T-helper 2 cell (primary cell): ENCODE data around the gene HOXA3.

Source experiments
- DNase-seq, 5 experiments: peaks; one replicate each; pipeline versions ENCODE4 v3.0.0 to v3.0.0-alpha.2; 2012 to 2022

Gene HOXA3

DNA sequence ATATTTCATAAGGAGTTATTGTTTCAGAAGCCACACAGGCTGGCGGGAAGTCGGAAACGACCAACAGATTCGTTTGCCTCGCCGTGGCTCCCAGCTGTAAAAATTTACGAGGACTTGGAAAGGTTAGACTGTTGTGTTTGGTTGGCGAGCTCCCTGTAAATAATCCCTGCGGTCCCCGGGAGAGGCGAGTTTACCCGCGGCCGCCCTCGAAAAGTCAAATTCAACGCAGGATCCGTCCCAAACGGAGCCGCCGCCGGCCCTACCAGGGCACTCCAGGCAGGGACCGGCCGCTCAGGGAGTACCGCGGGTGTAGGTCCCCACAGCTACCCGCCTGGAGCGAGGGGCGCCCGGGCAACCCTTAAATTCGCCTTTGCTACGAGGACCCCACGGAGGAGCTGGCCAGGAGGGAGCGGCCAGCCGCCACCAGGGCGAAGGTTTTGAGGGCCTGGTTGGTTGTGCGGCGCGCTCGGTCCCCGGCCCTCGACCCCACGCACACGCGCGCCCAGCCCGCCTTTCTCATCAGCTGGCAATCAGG, 13.7 kb upstream of the HOXA3 start:
- DNase-seq: no peak

DNA sequence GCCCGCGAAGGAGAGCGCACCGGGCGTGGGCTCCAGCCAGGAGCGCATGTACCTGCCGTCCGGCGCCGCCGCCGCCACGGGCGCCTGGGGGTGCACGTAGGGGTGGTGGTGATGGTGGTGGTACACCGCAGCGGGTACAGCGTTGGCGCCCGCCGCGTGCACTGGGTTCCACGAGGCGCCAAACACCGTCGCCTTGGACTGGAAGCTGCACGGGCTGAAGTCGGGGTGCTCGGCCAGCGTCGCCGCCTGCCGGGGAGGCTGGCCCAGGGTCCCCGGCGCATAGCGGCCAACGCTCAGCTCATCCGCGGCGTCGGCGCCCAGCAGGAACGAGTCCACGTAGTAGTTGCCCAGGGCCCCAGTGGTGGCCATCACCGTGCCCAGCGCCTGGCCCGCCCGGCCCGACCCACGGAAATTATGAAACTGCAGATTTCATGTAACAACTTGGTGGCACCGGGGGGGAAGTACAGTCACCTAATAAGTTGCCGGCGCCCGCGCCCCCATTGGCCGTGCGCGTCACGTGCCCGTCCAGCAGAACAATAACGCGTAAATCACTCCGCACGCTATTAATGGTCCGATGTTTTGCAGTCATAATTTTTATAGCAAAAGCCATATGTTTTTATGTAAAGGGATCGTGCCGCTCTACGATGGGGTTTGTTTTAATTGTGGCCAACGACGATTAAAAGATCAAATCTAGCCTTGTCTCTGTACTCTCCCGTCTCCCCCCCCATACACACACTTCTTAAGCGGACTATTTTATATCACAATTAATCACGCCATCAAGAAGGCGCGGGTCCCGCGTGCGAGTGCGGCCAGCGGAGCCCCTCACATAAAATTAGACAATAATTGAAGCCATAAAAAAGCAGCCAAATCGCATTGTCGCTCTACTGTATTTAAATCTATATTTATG, 13.0 kb upstream of the HOXA3 start, which contains the start of gene HOXA9:
Gene HOXA9, minus strand, starts transcription at position 449 of the 907 bp plus-strand sequence. Its CDS starts 80 bp downstream, at position 369.
- no peak for DNase-seq

DNA sequence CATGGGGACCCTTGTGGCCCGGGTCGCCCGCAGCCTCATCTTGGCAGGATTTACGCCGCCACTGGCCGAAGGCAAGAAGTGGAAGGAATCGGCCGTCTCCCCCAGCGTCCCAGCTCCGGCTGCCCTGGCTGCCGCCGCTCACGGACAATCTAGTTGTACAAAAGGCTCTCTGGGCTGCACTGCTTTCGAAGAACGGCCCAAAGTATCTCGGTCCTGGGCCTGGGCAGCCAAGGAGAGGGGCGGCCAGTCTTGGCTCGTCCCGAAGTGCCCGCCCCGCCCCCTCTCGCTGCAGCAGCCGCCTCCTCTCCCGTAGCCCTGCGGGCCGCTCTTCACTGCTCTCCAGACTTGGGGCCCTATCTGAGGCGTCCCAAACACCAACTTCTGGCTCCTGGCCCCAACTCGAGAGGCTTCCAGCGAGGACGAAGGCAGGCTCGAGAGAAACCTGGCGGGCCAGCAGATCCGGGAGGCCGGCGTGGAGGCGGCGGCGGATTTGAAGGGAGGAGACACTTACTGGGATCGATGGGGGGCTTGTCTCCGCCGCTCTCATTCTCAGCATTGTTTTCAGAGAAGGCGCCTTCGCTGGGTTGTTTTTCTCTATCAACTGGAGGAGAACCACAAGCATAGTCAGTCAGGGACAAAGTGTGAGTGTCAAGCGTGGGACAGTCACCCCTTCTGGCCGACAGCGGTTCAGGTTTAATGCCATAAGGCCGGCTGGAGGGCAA, 12.1 kb upstream of the HOXA3 start:
- DNase-seq: no peak

DNA sequence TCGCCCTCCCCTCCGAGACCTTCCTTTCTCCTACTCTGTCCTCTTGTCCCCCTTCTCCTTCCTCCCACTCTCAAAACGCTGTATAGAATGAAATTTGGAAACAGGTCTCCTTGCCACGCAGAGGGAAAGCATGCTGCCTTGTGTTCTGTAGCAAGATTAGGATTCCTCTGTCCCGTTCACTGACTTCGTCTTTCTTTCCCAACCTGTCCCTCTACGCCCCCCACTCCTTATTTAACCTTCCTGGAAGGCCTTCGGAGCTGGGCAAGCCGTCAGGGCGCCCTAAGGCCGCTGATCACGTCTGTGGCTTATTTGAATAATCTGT, 11.6 kb upstream of the HOXA3 start:
- no peak for DNase-seq

DNA sequence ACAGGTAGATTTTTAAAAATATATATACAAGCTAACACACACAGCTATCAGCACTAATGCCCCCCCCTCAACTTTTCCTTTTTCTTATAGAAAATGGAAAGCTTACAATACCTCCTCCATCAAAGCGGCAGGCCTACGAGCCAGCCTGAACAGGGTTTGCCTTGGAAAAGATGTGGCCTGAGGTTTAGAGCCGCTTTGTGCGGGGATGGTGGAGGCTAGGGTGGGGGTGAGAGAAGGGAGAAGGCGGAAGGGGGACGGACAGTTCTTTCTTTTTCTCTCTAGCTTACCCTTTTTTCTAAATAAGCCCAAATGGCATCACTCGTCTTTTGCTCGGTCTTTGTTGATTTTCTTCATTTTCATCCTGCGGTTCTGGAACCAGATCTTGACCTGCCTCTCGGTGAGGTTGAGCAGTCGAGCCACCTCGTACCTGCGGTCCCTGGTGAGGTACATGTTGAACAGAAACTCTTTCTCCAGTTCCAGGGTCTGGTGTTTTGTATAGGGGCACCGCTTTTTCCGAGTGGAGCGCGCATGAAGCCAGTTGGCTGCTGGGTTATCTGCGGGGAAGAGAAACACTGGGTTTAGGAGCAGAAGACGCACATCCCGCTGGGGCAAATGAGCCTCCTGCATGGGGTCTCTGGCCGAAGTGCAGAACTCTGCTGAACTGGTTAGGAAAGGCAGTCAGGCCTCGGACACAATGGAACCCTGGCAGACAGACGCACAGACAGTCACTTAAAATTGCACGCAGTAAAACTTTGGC, 11.1 kb upstream of the HOXA3 start:
- DNase-seq: no peak

DNA sequence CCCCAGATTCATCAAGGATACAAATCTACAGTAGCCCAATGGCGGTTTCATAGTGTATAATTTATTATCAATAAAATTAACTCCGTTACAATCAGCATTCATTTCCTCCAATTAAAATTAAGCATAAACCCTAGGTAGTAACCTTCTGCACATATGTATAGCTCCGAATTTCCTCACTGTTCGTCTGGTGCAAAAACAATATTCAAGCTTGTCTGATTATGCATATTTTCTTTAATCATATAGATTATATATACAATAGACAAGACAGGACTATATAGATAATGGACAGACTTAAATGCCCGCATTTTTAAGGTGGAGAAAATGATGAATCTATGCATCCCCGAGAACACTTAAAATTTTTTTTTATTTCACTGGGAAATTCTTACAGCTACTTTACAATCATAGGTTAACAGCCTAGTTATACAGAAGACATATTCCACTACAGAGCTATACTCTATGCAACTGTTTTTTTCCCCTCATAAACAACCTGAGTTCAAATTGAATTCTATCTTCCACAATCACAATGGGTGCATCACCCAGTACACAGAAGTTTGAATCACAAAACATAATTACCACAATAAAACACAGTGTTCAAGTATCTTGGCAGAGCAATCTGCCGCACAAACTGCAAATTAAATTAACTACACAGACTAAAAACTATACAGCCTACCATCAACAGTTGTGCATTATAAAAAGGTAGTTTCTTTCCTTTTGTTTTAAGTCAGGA, 10.3 kb upstream of the HOXA3 start:
- DNase-seq: no peak

DNA sequence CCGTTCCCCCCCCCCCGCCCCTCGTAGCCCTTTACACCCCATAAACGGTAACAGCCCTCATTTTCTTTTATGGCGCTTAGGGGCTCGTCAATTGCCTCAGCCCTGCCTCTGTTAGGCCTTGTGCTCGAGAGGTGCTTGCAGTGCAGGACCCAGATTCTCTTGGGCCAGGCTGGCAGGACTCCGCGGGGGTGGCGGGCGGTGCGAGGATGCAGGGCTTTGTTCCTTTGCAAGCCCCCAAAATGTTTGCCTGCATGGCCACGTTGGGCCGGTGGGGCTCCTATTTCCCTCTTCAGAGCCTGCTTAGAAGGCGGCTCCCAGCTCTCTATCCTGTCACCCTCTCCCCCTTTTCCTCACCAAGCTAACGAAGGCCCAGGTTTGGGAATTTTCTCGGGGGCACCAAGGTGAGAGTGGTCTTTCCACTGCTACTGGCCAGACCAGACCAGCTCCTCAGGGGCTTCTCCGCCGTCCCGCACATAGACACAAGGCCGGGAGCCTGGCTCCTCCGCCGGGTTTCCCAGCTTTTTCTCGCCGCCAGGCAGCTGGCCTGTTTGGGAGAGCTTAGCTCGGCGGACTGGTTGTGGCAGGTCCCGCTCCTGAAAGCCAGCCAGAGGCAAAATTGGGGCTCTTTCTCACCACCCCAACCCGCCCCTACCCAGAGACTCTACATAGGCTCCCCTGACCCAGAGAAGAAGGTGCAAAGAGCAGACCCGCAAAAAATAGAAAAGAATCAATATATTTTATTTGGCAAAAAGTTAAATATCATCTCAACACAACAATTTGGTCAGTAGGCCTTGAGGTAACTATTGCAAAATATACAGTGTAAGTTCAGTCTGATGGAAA, 9.6 kb upstream of the HOXA3 start:
- DNase-seq: no peak

DNA sequence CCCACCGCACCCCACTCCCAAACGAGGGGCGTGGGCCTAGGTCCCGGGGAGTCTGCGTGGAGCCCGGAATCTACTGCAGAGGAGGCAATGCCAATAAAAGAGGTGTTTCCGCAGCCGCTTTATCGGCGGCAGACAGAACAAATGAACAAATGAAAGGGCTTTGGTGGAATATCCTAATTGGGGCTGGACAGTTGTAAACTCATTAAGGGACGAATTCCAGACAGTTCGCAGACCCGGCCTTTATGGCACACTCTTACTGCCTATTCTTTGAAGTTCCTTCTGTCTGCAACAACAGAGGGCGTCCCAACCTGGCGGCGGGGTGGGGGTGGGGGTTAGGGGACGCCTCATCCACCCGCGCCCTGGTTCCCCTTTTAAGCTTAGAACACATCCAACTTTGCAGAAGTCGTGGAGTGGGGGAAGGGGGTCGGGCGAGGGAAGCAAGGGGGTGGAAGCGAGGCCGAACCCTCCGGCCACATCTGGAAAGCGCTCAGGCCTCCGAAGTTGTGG, 8.9 kb upstream of the HOXA3 start:
- no peak for DNase-seq

DNA sequence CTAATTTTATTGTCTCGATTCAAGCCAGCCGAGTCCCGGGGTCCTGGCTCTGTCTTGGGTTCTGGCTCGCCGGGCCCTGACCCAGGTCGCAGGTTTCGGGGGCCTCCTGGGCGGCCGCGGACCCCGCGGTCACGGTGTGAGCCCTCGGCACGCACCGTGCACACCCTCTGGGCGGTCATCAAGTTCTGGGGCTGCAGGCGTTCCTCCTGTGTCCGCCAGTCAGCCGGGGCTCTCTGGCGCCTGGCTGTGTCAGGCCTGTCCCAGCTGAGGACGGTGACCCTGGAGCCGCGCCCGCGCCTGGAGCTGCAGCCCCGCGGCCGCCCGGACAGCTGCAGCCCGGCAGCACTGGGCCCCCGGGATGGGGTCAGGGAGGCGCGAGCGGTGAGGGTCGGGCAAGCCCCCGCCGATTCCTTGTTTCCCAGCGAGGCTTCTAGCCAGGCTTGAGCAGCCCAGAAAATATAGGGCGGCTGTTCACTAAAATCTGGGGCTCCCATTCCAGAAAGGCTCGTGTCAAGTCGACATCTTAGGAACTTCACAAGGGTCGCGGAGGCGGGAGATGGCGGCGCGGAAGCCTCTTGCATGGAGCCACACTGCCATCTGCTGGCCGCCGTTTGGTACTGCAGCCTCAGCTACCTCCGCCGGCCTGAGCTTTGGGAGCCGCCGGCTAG, 8.3 kb upstream of the HOXA3 start:
- peak; percentile 71 to 84 (median 77) for DNase-seq

DNA sequence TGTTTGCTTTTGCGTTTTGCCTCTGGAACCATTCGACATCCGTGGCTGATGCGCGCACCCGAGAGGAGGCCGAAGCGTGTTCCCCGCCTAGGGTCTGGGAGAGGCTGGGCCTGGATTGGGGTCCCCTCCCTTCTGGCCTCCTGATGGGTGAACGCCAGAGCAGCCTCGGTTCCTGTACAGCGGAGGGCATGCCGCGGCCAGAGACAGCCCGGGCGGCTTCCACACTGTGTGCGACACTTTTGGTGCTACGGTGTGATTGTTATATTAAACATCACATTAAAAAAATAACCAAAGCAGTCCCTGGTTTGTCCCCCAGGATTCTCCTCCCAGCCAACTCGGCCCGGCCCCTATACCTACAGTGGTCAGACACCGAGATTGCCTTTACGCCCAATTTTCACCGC, 7.8 kb upstream of the HOXA3 start:
- no peak for DNase-seq

DNA sequence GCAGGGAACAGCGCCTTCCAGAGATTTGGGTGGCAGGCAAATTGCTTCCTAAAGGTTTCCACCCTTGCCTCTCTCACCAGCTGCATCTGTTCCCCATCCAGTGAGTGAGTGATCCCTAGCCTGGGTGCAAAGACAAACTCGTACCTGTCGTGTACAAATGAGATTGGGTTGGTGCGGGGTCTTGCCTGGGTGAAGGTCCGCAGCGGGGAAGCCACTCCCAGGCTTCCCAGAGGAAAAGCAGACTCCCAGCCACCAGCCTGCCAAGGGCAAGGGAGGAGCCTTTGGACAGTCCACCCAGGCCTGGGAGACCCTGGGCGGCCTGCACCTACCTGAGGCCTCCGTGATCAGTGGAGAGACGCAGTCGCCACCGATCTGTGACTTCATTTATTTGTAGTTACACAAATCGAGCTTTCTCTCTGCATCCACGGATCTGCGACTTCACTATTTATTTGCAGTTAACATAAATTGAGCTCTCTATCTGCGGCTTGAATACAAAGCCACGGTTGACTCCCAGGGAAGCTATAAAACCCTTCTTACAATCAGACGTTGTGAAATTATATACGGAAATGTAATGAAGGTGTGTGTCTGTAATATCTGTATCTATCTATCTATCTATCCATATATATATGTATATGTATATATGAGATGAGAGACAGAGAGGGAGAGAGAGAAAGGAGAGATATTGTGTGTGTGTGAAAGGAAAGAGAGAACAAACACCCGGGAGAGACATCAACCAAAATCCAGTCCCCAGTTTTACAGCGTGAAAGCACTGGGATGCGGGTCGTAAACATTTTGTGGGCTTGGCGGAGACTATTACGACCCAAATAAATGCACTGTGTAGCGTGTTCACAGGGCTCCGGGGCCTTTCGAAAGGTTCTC, 7.1 kb upstream of the HOXA3 start:
- DNase-seq: no peak

DNA sequence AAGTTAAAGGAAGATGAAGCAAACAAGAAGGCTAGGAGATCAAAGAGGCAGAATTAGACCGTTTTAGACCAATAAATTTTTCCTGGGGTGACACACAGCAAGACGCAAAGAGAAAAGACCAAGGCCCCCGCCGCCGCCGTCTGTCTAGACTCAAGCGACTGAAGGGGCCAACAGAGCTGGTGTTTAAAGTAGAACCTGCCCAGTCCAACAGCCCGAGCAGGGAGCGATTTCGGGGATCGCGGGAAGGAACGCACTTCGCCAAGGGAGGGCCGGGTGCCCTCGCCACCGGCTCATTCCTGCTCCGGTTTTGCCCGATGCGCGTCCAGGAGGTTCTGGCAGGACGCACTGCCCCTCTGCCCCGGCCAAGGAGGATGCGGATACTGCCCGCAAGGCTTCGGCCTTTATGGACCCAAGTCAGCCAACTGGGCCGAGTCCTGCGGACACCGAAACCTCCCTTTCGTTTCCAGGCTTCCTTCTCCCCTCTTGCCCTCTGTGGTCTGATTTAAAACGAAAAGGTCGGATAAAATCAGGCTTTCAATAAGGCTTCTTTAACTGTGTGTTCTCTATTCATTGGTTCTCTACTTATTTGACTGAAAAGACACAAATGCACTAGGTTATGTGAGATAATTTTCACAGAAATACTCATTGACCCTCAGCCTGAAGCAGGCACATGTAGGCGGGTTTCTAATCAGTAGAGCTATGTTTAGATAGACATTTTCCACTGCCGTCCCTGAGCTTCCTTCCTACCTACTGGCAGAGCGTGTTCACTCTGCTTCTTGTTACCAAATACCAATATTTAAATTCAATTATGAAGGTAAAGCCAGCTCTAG, 6.3 kb upstream of the HOXA3 start:
- DNase-seq: no peak

DNA sequence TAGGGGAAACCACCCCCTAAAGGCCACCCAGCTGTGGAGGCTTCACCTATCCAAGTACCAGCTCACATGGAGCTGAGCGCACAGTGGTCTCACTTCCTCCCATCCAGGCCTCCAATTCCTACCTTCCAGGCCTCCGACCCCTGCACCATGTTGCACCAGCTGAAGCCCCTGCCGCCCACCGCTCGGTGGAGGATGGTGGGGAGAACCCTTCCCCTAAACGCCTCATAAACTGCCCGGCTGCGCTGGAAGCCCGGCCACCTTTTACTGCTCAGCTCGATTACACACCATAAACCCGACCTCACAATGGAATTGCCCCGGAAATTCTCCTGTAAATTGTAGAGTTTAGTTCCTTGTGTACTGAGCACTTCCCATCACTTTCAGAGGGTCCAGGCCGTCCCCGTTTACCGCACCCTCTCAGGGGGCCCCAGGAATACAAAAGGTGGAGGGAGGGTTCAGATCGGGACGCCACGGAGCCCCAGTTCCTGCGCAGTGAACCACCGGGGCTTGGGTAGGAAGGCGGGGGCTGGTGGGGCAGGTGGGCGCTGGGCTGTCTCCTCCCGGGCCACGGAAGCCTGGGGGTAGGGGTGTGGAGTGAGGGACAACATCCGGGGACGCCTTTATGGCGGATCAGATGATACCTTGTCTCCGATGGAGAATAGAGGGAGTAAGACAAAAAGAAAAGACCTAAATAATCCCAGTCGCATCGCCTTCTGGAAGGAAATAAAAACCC, 5.5 kb upstream of the HOXA3 start:
- DNase-seq: no peak

DNA sequence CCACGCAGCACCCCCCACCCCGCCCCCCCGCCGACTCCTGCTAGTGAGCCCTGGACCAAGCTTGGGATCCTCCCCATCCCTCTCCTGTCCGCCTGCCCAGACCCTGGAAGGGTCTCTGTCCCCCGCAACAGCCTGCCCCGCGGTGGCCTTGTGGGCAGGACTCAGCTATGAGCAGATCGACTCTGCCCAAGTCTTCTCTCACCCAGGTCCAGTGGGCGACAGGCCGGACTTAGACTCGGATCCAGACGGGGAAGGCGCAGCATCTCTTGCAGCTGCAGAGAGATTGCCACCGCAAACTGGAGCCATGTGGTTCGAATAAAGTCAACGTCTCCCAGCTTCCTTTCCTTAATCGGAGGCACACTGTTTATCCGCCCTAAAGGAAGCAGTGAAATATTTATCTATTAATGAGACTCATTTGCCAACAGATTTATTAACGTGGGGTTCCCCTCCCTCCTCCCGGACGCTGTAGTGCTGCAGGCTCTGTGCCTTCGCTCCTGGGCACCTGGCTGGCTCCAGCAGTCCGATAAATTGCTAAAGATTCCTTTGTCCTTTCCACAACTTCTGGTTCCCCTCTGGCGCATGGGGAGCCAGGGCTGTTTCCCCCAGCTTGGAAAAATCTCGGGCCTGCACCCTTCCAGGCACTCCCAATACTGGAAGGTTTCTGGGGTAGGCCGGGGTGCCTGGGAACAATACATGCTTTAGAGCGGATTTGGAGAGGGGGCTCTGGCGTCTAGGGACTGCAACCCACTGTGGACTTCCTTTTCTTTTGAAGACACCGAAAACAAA, 4.7 kb upstream of the HOXA3 start:
- DNase-seq: no peak

DNA sequence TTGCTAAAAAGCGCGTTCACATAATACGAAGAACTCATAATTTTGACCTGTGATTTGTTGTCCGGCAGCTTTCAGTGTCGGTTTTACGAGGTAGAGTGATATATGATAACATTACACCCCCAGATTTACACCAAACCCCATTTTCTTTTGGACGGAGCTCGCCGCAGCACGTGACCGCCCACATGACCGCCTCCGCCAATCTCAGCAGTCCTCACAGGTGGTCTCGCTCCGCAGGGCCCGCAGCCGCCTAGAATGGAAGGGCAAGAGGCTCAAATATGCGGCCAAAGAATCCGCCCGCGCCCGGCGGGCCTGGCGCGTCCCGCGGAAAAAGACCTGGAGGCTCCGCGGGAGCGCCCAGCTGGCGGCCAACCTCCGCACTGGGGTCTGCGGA, 4.1 kb upstream of the HOXA3 start, which contains the start of gene HOXA7:
Gene HOXA7, minus strand, starts transcription at position 168 of the 391 bp plus-strand sequence. Its CDS starts 130 bp downstream, at position 38.
- DNase-seq: no peak

DNA sequence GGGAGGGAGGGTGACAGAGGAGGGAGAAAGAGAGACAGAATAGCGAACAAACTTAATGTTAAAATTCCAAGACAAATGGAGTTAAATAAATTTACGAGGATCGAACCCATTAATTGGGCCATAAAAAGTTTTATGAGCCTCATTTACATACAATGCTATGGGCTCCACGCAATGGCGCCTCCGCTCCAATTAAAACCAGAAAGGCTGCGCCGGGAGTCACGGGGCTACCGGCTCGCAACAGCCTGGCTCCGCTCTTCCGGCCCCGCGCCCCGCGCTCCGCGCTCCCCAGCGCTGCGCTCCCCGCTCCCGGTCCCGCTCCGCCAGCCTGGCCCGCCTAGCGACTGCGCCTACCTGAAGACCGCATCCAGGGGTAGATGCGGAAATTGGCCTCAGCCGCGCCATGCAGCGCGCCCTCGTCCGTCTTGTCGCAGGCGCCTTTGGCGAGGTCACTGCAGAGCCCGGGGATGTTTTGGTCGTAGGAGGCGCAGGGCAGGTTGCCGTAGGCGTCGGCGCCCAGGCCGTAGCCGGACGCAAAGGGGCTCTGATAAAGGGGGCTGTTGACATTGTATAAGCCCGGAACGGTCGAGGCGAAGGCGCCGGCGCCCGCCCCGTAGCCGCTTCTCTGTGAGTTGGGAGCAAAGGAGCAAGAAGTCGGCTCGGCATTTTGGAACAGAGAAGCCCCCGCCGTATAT, 3.6 kb upstream of the HOXA3 start:
- no peak for DNase-seq
